Transverse colon (tissue), 4 donors: ENCODE data around the gene IMMP1L. TPM values are rescaled to one million over a fixed set of nuclear protein-coding genes. Genes with fewer than 3 reads are reported as not detected.
"Not testable (repeated sequence)": the region's sequence is repeated elsewhere in the genome, so short reads cannot be mapped to it uniquely, and the experiment has no call there.

Experiments
- DNase-seq: peaks from one replicate; pipeline ENCODE4 v3.0.0-alpha.2; 2019
- H3K27ac ChIP-seq, 4 donors: fragments of 200-600 bp; sonication (generic); 2 replicates each; pipeline ENCODE4 v1.5.1; 2016 to 2018; ENCODE audit warnings: inconsistent platforms in 4 of 4
- H3K27me3 ChIP-seq: fragments of 200-600 bp; sonication (generic); 2 replicates; pipeline ENCODE4 v1.5.1; 2017; ENCODE audit warnings: inconsistent platforms
- H3K36me3 ChIP-seq, 4 donors: fragments of 200-600 bp; sonication (generic); 2 replicates each; pipeline ENCODE4 v1.5.1; 2017 to 2019; ENCODE audit warnings: inconsistent platforms in 4 of 4
- H3K4me1 ChIP-seq, 4 donors: fragments of 200-600 bp; sonication (generic); 2 replicates each; pipeline ENCODE4 v1.5.1; 2017 to 2020; ENCODE audit warnings: inconsistent platforms in 4 of 4
- H3K4me3 ChIP-seq, 4 donors: fragments of 200-600 bp; sonication (generic); 1 replicate in 1 of 4; 2 replicates in 3 of 4; pipeline versions ENCODE4 v1.5.1 to v1.6.1; 2017 to 2019; ENCODE audit warnings: inconsistent platforms in 4 of 4
- H3K9me3 ChIP-seq, 2 donors: fragments of 200-600 bp; sonication (generic); 2 replicates each; pipeline ENCODE4 v1.5.1; 2017 to 2019; ENCODE audit warnings: inconsistent platforms in 2 of 2
- CTCF ChIP-seq, 5 experiments: fragments of 200-600 bp in 3 of 5; fragments of 450-650 bp in 2 of 5; sonication (generic) in 3 of 5; IDR thresholded peaks; 1 replicate in 2 of 5; 2 replicates in 3 of 5; pipeline ENCODE4 v1.5.1; 2016 to 2017; ENCODE audit warnings: antibody characterized with exemption in 5 of 5, inconsistent platforms in 3 of 5, mild to moderate bottlenecking in 2 of 5, moderate library complexity in 1 of 5
- EP300 ChIP-seq: sonication (generic); formaldehyde crosslinking; IDR thresholded peaks from one replicate; pipeline ENCODE4 v1.6.1; 2017; ENCODE audit warnings: antibody characterized with exemption, low read depth
- POLR2A ChIP-seq: fragments of 450-650 bp; IDR thresholded peaks from one replicate; pipeline ENCODE4 v1.6.1; 2016; ENCODE audit warnings: antibody characterized with exemption, mild to moderate bottlenecking, moderate library complexity
- POLR2AphosphoS5 ChIP-seq, 3 donors: sonication (generic); formaldehyde crosslinking; IDR thresholded peaks; one replicate each; pipeline ENCODE4 v1.6.1; 2016; ENCODE audit warnings: antibody characterized with exemption in 3 of 3
- WGBS, 2 donors: methylation state at CpG; one replicate each; pipeline ENCODE4 v1.1.5; 2018; ENCODE audit warnings: low coverage in 1 of 2; 5-methylcytosine and 5-hydroxymethylcytosine counted together
- in situ Hi-C, 4 donors: fragments of 200-750 bp; cut with MboI; loops; one replicate each; pipeline versions ENCODE4 v1.15.0 to v1.15.1; 2017; ENCODE audit warnings: low sequenced_read_pairs in 3 of 4, low pct_ligation_motif_present in 1 of 4, low pct_unique_long_range_greater_than_20kb in 1 of 4
- intact Hi-C: fragments of 100-400 bp; cut with DNase I; formaldehyde crosslinking; loops from one replicate; pipeline ENCODE4 v1.15.1; 2023; ENCODE audit warnings: low total_unique reads
- total RNA-seq, 4 donors: library from RNA; depleted of rRNA; stranded (reverse); fragments of >200 nt; gene quantifications; one replicate each; pipeline ENCODE4 v1.1.0, GENCODE V29; 2016

The IMMP1L gene
- total RNA-seq, 4 donors from 2014 or later = 0.80 to 46.8 (median 13.8) TPM; not detected in 1

GRCh38 chr11:31512117-31512516, 2.7 kb upstream of the IMMP1L start:
- in situ Hi-C loops (no loop called here), intact Hi-C loops (no loop called here)
- 54 to 72% methylated on average over 6 of the region's 6 CpGs for WGBS, 2 donors
- no peak for DNase-seq
- H3K36me3 ChIP-seq = no peaks in the 10 kb centered on the region
- peaks cover 3 to 32% (median 22%) of the 10 kb centered on the region in 4 donors for H3K4me1 ChIP-seq
- H3K27ac ChIP-seq = no peak overlapping the region
- TF ChIP-seq POLR2AphosphoS5 (IDR thresholded peaks at IDR 0.05) = no peak
- H3K9me3 ChIP-seq = no peaks in the 10 kb centered on the region
- H3K27me3 ChIP-seq = no peaks in the 10 kb centered on the region
- no peak overlapping the region for H3K4me3 ChIP-seq

- peaks cover 0 to 10% (median 0%) of the 10 kb centered on the region in 4 donors for H3K36me3 ChIP-seq
- no peaks in the 10 kb centered on the region for H3K27me3 ChIP-seq
- peak overlapping the region; percentile 36 to 81 (median 68) for H3K4me3 ChIP-seq
- no peaks in the 10 kb centered on the region for H3K9me3 ChIP-seq
- H3K4me1 ChIP-seq = peaks cover 3 to 32% (median 22%) of the 10 kb centered on the region in 4 donors
- WGBS, 2 donors = 2 to 3% methylated on average over 6 to 8 of the region's 8 CpGs
- in situ Hi-C loops (no loop called here), intact Hi-C loops (no loop called here)
- TF ChIP-seq POLR2A (no peak), EP300 (no peak), POLR2AphosphoS5 (IDR thresholded peaks at IDR 0.05) (no peak), CTCF (IDR thresholded peaks at IDR 0.05) (no peak)
- peak overlapping the region; percentile 78 to 88 (median 84) for H3K27ac ChIP-seq
- DNase-seq = no peak
Measured at GRCh38 chr11:31509051-31509428, 382 bp downstream of the IMMP1L start.

GRCh38 chr11:31500560-31500959, 8.9 kb downstream of the IMMP1L start:
- in situ Hi-C loops (no loop called here), intact Hi-C loops (no loop called here)
- no peaks in the 10 kb centered on the region for H3K9me3 ChIP-seq
- H3K4me1 ChIP-seq = no peaks in the 10 kb centered on the region
- peaks cover 0 to 10% (median 0%) of the 10 kb centered on the region in 4 donors for H3K36me3 ChIP-seq
- 70 to 71% methylated on average over 1 to 2 of the region's 2 CpGs for WGBS, 2 donors
- DNase-seq = no peak
- no peak for TF ChIP-seq CTCF (IDR thresholded peaks at IDR 0.05)
- TF ChIP-seq POLR2A = no peak
- no peak for TF ChIP-seq POLR2AphosphoS5 (IDR thresholded peaks at IDR 0.05)
- TF ChIP-seq EP300 = no peak
- no peaks in the 10 kb centered on the region for H3K27me3 ChIP-seq
- no peak overlapping the region for H3K4me3 ChIP-seq
- no peak overlapping the region for H3K27ac ChIP-seq

GRCh38 chr11:31499576-31500178, 9.7 kb downstream of the IMMP1L start:
- H3K36me3 ChIP-seq = peaks cover 0 to 4% (median 0%) of the 10 kb centered on the region in 4 donors
- DNase-seq = no peak
- no peaks in the 10 kb centered on the region for H3K9me3 ChIP-seq
- in situ Hi-C loops = loop anchor here in 1 of 4 donors (25.0 kb wide), 1 partner anchor 363 kb away; no protein-coding TSS in a partner anchor
- no peak overlapping the region for H3K4me3 ChIP-seq
- no peaks in the 10 kb centered on the region for H3K27me3 ChIP-seq
- no peak for TF ChIP-seq EP300
- TF ChIP-seq POLR2A = no peak
- no peak for TF ChIP-seq CTCF (IDR thresholded peaks at IDR 0.05)
- no peak for TF ChIP-seq POLR2AphosphoS5 (IDR thresholded peaks at IDR 0.05)
- no peaks in the 10 kb centered on the region for H3K4me1 ChIP-seq
- 88 to 94% methylated on average over 3 of the region's 3 CpGs for WGBS, 2 donors
- intact Hi-C loops = no loop called here
- no peak overlapping the region for H3K27ac ChIP-seq

- H3K4me1 ChIP-seq, H3K27me3 ChIP-seq, H3K4me3 ChIP-seq, H3K27ac ChIP-seq, intact Hi-C loops, H3K36me3 ChIP-seq, DNase-seq, H3K9me3 ChIP-seq: not testable (repeated sequence)
- WGBS, 2 donors = 100% methylated on average over 4 of the region's 4 CpGs; no CpG with 5 or more reads in 1 of the 2 donors
- in situ Hi-C loops = loop anchor here in 1 of 4 donors (25.0 kb wide), 1 partner anchor 369 kb away; no protein-coding TSS in a partner anchor
Measured at GRCh38 chr11:31493762-31494161, 15.7 kb downstream of the IMMP1L start.
